Measurements from ENCODE around the gene FARP2.
"Not testable (repeated sequence)": the region's sequence is repeated elsewhere in the genome, so short reads cannot be mapped to it uniquely, and the experiment has no call there.

FARP2 gene

DNA sequence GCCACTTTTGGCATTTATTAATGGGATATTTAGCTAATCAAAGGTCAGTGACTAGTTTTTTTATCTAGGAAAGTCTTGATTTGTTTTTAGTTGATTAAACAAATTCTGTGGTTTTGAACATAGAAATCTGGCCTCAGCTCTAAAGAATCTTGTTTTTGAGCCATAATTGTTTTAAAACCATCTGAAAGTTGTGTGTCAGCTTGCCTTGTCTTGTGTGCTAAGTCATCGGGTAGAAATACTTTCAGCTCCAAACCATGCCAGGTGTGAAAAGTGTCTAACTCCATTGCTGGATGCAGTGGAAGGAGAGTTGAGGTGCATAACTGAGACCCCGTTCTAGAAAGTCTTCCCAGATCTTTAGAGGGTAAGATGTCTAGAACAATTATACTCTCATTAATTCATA lies 22.7 kb downstream of the FARP2 start:
- H3K9me2 ChIP-seq (ENCODE audit: low read depth, low read length): no peaks in the 10 kb centered on the region
- no peaks in the 10 kb centered on the region for H3K79me2 ChIP-seq (ENCODE audit: insufficient read depth, low read length)
- H3K27ac ChIP-seq (ENCODE audit: low read depth, low read length, poor library complexity, severe bottlenecking): no peak overlapping the region
- H3K4me1 ChIP-seq (ENCODE audit: insufficient read depth, low read length, severe bottlenecking): peaks cover 16% of the 10 kb centered on the region
- H3K27me3 ChIP-seq (ENCODE audit: insufficient read depth, low read length): no peaks in the 10 kb centered on the region
- peaks cover 9% of the 10 kb centered on the region for H3K36me3 ChIP-seq (ENCODE audit: insufficient read depth, low read length)
- H3K4me3 ChIP-seq (ENCODE audit: low read depth, low read length, poor library complexity, severe bottlenecking): no peak overlapping the region
- H3F3A ChIP-seq (ENCODE audit: insufficient read depth, low read length): no peaks in the 10 kb centered on the region
- TF ChIP-seq, protein P1, sequence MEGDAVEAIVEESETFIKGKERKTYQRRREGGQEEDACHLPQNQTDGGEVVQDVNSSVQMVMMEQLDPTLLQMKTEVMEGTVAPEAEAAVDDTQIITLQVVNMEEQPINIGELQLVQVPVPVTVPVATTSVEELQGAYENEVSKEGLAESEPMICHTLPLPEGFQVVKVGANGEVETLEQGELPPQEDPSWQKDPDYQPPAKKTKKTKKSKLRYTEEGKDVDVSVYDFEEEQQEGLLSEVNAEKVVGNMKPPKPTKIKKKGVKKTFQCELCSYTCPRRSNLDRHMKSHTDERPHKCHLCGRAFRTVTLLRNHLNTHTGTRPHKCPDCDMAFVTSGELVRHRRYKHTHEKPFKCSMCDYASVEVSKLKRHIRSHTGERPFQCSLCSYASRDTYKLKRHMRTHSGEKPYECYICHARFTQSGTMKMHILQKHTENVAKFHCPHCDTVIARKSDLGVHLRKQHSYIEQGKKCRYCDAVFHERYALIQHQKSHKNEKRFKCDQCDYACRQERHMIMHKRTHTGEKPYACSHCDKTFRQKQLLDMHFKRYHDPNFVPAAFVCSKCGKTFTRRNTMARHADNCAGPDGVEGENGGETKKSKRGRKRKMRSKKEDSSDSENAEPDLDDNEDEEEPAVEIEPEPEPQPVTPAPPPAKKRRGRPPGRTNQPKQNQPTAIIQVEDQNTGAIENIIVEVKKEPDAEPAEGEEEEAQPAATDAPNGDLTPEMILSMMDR (IDR thresholded peaks at IDR 0.05; ENCODE audit: low read length): no peak
- no peak for TF ChIP-seq EZH2 (IDR thresholded peaks at IDR 0.05; ENCODE audit: borderline replicate concordance, low read length)
- H3K9me3 ChIP-seq (ENCODE audit: low read length): no peaks in the 10 kb centered on the region
- H4K20me1 ChIP-seq (ENCODE audit: insufficient read depth, low read length): no peaks in the 10 kb centered on the region
- H3K9ac ChIP-seq (ENCODE audit: low read length): no peak overlapping the region
- H3K4me2 ChIP-seq (ENCODE audit: low read length): no peak overlapping the region
- no peak overlapping the region for H2AFZ ChIP-seq (ENCODE audit: low read length)

DNA sequence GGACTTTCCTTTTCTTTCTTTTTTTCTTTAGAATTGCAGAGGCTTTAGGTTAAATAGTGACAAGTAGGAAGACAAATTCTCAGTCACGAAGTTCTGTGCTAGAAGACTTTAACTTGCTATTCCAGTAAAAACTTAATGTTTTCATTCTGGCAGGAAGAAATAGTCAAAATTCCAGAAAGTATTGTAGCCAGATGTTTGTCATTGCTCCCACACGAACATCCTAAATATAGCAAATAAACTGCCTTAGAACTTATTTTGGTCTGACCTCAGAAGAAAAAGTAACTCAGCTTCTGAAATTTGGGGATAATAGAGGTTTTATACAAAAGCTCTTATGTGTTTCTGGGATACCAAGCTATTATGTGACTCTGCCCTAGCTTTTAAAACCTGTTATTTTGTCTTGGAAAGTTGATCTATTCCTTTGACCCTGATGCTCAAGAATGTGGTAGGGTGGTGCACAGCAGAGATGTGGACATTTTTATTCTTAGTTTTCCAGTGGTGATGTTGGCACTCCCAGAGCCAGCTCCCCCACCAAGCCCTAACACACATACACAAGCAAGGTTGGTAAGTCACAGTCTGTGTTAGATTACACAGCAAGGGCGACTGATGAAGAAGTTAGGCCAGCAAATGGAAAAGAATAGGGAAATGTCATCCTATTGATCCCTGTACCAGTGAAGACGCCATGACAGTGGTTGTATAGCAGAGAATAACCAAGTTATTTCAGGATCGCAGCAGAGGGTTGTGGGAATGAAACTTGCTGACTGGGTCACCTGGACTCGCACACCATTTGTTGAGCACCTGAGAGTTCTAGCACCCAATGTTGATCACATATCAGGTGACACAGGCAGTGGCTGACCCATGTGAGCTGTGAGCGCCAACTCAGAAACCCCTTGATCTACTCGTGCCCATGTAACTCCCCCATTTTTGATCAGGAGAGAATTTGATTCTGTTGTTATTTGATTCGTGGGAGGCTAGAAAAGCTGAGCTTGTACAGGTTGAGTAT lies 23.7 kb downstream of the FARP2 start:
- H2AFZ ChIP-seq (ENCODE audit: low read length): no peak overlapping the region
- H3K9me2 ChIP-seq (ENCODE audit: low read depth, low read length): no peaks in the 10 kb centered on the region
- H3K4me2 ChIP-seq (ENCODE audit: low read length): no peak overlapping the region
- H3K36me3 ChIP-seq (ENCODE audit: insufficient read depth, low read length): peaks cover 9% of the 10 kb centered on the region
- no peaks in the 10 kb centered on the region for H4K20me1 ChIP-seq (ENCODE audit: insufficient read depth, low read length)
- no peaks in the 10 kb centered on the region for H3K79me2 ChIP-seq (ENCODE audit: insufficient read depth, low read length)
- no peaks in the 10 kb centered on the region for H3F3A ChIP-seq (ENCODE audit: insufficient read depth, low read length)
- H3K27me3 ChIP-seq (ENCODE audit: insufficient read depth, low read length): no peaks in the 10 kb centered on the region
- no peak overlapping the region for H3K4me3 ChIP-seq (ENCODE audit: low read depth, low read length, poor library complexity, severe bottlenecking)
- H3K27ac ChIP-seq (ENCODE audit: low read depth, low read length, poor library complexity, severe bottlenecking): no peak overlapping the region
- no peak overlapping the region for H3K9ac ChIP-seq (ENCODE audit: low read length)
- H3K9me3 ChIP-seq (ENCODE audit: low read length): no peaks in the 10 kb centered on the region
- H3K4me1 ChIP-seq (ENCODE audit: insufficient read depth, low read length, severe bottlenecking): peaks cover 9% of the 10 kb centered on the region
- TF ChIP-seq, protein P1 (IDR thresholded peaks at IDR 0.05; ENCODE audit: low read length): no peak
- no peak for TF ChIP-seq EZH2 (IDR thresholded peaks at IDR 0.05; ENCODE audit: borderline replicate concordance, low read length)

- no peak overlapping the region for H3K4me3 ChIP-seq (ENCODE audit: low read depth, low read length, poor library complexity, severe bottlenecking)
- H2AFZ ChIP-seq (ENCODE audit: low read length): no peak overlapping the region
- no peak overlapping the region for H3K9ac ChIP-seq (ENCODE audit: low read length)
- no peaks in the 10 kb centered on the region for H4K20me1 ChIP-seq (ENCODE audit: insufficient read depth, low read length)
- H3K36me3 ChIP-seq (ENCODE audit: insufficient read depth, low read length): no peaks in the 10 kb centered on the region; the same call in 1 of the 2 replicates
- peaks cover 3% of the 10 kb centered on the region for H3K4me1 ChIP-seq (ENCODE audit: insufficient read depth, low read length, severe bottlenecking)
- no peaks in the 10 kb centered on the region for H3K9me2 ChIP-seq (ENCODE audit: low read depth, low read length)
- H3F3A ChIP-seq (ENCODE audit: insufficient read depth, low read length): no peaks in the 10 kb centered on the region
- TF ChIP-seq, protein P1 (IDR thresholded peaks at IDR 0.05; ENCODE audit: low read length): no peak
- no peak for TF ChIP-seq EZH2 (IDR thresholded peaks at IDR 0.05; ENCODE audit: borderline replicate concordance, low read length)
- H3K27me3 ChIP-seq (ENCODE audit: insufficient read depth, low read length): no peaks in the 10 kb centered on the region
- no peaks in the 10 kb centered on the region for H3K9me3 ChIP-seq (ENCODE audit: low read length)
- no peak overlapping the region for H3K27ac ChIP-seq (ENCODE audit: low read depth, low read length, poor library complexity, severe bottlenecking)
- no peaks in the 10 kb centered on the region for H3K79me2 ChIP-seq (ENCODE audit: insufficient read depth, low read length)
- H3K4me2 ChIP-seq (ENCODE audit: low read length): no peak overlapping the region
These were observed 25.8 kb downstream of the FARP2 start for GRCh38 chr2:241381872-241382271.

DNA sequence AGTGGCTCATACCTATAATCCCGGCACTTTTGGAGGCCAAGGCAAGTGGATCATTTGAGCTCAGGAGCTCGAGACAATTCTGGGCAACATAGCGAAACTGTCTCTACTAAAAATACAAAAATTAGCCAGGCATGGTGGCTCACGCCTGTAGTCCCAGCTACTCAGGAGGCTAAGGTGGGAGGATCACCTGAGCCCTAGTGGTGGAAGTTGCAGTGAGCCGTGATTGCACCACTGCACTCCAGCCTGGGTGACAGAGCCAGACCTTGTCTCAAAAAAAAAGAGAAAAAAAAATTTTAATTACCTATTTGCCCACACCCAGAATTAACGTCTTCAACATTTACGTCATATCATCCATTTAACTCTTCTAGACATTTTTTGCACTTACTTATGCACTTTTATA lies 29.4 kb downstream of the FARP2 start:
- not testable (repeated sequence) for H3K27me3 ChIP-seq (ENCODE audit: insufficient read depth, low read length); H3K36me3 ChIP-seq (ENCODE audit: insufficient read depth, low read length); H3K4me3 ChIP-seq (ENCODE audit: low read depth, low read length, poor library complexity, severe bottlenecking); H3F3A ChIP-seq (ENCODE audit: insufficient read depth, low read length); H3K27ac ChIP-seq (ENCODE audit: low read depth, low read length, poor library complexity, severe bottlenecking); H3K9me3 ChIP-seq (ENCODE audit: low read length); H3K9ac ChIP-seq (ENCODE audit: low read length); H3K9me2 ChIP-seq (ENCODE audit: low read depth, low read length); H2AFZ ChIP-seq (ENCODE audit: low read length); H3K79me2 ChIP-seq (ENCODE audit: insufficient read depth, low read length); H3K4me1 ChIP-seq (ENCODE audit: insufficient read depth, low read length, severe bottlenecking); H4K20me1 ChIP-seq (ENCODE audit: insufficient read depth, low read length); H3K4me2 ChIP-seq (ENCODE audit: low read length)
